ENCODE measurements around the gene TRIML2.
"Not testable (repeated sequence)": the region's sequence is repeated elsewhere in the genome, so short reads cannot be mapped to it uniquely, and the experiment has no call there.

TRIML2 gene

DNA sequence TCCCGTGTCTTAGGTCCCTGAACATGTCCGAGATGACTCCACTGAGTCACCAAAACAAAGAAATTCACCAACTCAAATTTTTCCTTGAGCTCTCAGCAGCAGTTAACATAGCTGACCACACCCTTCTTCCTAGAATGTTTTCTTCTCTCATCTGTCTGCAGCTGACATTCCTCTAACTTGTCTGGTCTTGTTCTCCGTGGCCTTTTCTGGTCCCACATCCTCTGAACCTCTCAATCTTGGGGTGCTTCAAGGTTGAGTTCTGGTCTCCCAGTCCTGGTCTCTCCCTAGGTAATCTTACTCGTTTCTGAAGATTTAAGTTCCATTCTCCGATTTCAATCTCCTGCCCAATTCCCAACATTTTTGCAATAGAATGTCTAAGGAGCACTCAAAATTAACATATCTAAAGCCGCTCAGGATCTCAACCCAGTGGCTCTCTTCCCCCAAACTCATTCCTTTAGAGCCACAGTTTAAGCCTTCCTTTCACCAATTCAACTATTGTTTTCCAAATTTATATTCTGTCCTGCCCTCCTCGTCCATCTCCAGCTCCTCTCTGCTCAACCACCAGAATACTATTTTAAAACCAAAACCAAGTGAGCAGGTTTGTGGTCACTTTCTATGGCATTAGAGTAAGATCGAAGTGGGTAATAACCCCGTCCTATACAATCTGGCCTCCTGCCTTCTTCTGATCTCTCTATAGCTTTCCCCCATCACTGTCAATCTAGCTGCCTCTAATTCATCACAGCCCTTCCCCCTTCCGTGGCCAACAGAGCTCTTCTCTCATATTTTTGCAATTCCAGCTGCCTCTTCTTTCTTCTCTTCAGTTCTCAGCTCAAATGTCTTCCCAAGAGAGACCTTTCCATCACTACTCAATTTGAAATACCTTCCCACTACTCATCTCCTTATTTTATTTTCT, 1.2 kb downstream of the TRIML2 start:
- DNase-seq (ENCODE audit: low read depth in 3 of 3) = no peak

- no peak for DNase-seq (ENCODE audit: low read depth in 3 of 3)
Observed at GRCh38 chr4:188106454-188106853, 2.9 kb downstream of the TRIML2 start.

- no peak for DNase-seq (ENCODE audit: low read depth in 3 of 3)
Observed at GRCh38 chr4:188092824-188093223, 16.6 kb downstream of the TRIML2 start.

GRCh38 chr4:188086858-188087257, 22.5 kb downstream of the TRIML2 start:
- DNase-seq (ENCODE audit: low read depth in 3 of 3) = no peak

GRCh38 chr4:188082796-188083195, 26.6 kb downstream of the TRIML2 start:
- no peak for DNase-seq (ENCODE audit: low read depth in 3 of 3)

GRCh38 chr4:188078116-188078515, 31.3 kb downstream of the TRIML2 start:
- DNase-seq (ENCODE audit: low read depth in 3 of 3) = no peak

GRCh38 chr4:188076169-188076568, 33.2 kb downstream of the TRIML2 start:
- no peak for DNase-seq (ENCODE audit: low read depth in 3 of 3)

DNA sequence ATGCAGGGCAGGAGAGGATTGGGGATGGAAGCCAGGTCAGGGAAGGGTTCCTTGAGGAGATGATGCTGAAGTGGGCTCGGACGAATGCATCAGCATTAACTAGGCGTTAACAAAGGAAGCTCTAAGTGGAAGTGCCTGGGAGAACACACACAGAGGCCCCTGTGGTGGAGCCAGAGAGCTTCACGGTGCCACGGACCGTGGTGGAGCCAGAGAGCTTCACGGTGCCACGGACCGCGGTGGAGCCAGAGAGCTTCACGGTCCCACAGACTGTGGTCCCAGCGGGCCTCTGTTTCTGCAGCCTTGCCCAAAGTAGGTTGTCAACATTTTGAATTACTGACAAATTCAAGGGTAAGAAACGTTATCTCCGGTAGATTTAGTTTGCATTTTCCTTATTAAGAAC, 48.3 kb downstream of the TRIML2 start:
- no peak for DNase-seq (ENCODE audit: low read depth in 3 of 3)

GRCh38 chr4:188053302-188053701, 56.1 kb downstream of the TRIML2 start:
- no peak for DNase-seq (ENCODE audit: low read depth in 3 of 3)

GRCh38 chr4:188046657-188047056, 62.7 kb downstream of the TRIML2 start:
- DNase-seq (ENCODE audit: low read depth in 3 of 3) = no peak

- not testable (repeated sequence) for DNase-seq (ENCODE audit: low read depth in 3 of 3)
Observed at GRCh38 chr4:188045461-188045860, 63.9 kb downstream of the TRIML2 start.

DNA sequence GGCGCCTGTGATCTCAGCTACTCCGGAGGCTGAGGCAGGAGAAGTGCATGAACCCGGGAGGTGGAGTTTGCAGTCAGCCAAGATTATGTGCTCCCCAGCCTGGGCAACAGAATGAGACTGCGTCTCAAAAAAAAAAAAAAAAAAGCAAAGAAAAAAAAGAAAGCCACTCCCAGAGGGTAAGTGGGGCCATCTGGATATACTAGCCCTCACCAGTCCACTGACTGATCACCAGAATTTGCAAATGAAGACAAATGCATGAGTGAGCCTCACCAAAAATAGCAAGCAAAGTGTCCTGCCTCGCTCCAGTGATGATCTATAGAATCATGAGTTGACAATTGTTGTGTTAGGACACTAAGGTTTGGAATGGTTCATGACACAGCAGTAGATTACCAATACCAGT, 66.2 kb downstream of the TRIML2 start:
- no peak for DNase-seq (ENCODE audit: low read depth in 3 of 3)

DNA sequence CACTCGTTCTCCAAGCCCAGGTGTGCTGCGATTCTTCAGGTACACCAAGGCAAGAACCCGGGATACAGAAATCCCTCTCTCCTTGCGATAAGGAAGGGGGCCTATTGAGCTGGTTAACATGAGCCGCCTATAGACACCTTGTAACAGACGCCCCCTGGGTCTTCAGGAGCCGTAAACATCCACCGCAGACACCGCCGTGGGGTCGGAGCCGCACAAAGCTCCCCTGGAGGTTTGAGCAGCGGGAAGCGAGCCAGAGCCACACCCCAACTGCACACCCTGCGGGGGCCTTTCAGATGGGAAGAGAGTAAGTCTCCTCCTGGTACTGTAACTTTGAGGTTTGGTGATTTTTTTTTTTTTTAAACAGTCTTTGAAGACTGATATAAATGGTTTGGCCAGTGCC, 67.2 kb downstream of the TRIML2 start:
- DNase-seq (ENCODE audit: low read depth in 3 of 3) = no peak

DNA sequence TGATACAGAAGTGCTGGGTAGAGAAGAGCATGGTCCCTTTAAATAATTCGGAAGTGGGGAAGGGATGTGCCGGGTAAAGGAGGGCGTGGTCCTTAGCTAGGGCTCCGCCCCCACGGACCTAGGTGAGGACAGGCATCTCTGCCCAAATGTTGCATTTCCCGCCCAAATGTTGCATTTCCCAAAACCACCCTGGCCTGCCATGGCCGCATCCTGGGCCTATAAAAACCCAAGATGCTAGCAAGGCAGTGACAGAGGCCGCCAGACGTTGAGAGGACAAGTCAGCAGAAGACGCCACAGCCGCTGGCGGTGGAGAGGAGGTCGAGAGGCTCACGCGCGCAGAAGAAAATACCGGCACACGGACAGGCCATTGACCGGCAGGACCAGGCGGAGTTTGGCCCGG, 67.7 kb downstream of the TRIML2 start:
- DNase-seq (ENCODE audit: low read depth in 3 of 3) = no peak
